Naive B cell (primary cell): ENCODE data around the gene ZFPM1. TPM values are rescaled to one million over a fixed set of nuclear protein-coding genes. Genes with fewer than 3 reads are reported as not detected.

Experiments
- ATAC-seq, 2 donors: fragments of 150-1000 bp; cut with Tn5 transposase; 2 replicates each; pipeline ENCODE4 v1.10.0; 2021; ENCODE audit warnings: low read depth in 2 of 2, mild to moderate bottlenecking in 2 of 2, moderate library complexity in 2 of 2
- DNase-seq: peaks from one replicate; pipeline ENCODE4 v3.0.0; 2022
- H3K27ac Mint-ChIP-seq, 6 donors: one replicate each; pipeline ENCODE4 v1.8.0; 2020 to 2022; ENCODE audit warnings: mild to moderate bottlenecking in 6 of 6, mixed read lengths in 6 of 6, moderate library complexity in 5 of 6, inconsistent platforms in 2 of 6
- H3K27me3 Mint-ChIP-seq, 3 donors: one replicate each; pipeline ENCODE4 v1.8.0; 2021 to 2022; ENCODE audit warnings: mixed read lengths in 3 of 3, mild to moderate bottlenecking in 1 of 3
- H3K36me3 Mint-ChIP-seq, 2 donors: one replicate each; pipeline ENCODE4 v1.8.0; 2020 to 2022; ENCODE audit warnings: mixed read lengths in 2 of 2, inconsistent platforms in 1 of 2, mild to moderate bottlenecking in 1 of 2
- H3K4me1 Mint-ChIP-seq, 3 donors: one replicate each; pipeline ENCODE4 v1.8.0; 2020 to 2022; ENCODE audit warnings: mixed read lengths in 3 of 3, inconsistent platforms in 1 of 3, mild to moderate bottlenecking in 1 of 3, moderate library complexity in 1 of 3
- H3K4me3 Mint-ChIP-seq, 8 donors: one replicate each; pipeline ENCODE4 v1.8.0; 2020 to 2022; ENCODE audit warnings: mild to moderate bottlenecking in 8 of 8, mixed read lengths in 8 of 8, moderate library complexity in 8 of 8, inconsistent platforms in 2 of 8
- H3K9me3 Mint-ChIP-seq, 7 donors: one replicate each; pipeline ENCODE4 v1.8.0; 2020 to 2022; ENCODE audit warnings: mixed read lengths in 7 of 7, mild to moderate bottlenecking in 5 of 7, inconsistent platforms in 2 of 7, moderate library complexity in 1 of 7
- polyA plus RNA-seq, 6 donors: library from polyadenylated mRNA; unstranded; fragments of 300-500 nt; fragmentation: Illumina TruSeq; gene quantifications; one replicate each; pipeline ENCODE4 v1.2.3, GENCODE V29; 2021; ENCODE audit warnings: low read depth in 6 of 6

ZFPM1 gene
- polyA plus RNA-seq, 6 donors from 2014 or later, result 0.09 to 0.46 (median 0.28) TPM

- H3K4me3 Mint-ChIP-seq, result peak overlapping the region; percentile 84 to 96 (median 88)
Measured at GRCh38 chr16:88453611-88454522, 787 bp downstream of the ZFPM1 start.

GRCh38 chr16:88454523-88454947 lies 1.5 kb downstream of the ZFPM1 start:
- H3K4me3 Mint-ChIP-seq, result peak overlapping the region; percentile 84 to 96 (median 88)
- DNase-seq (peak; percentile 39), ATAC-seq (no peak)
- H3K4me1 Mint-ChIP-seq, result peaks cover 17 to 32% (median 29%) of the 10 kb centered on the region in 3 donors
- no peaks in the 10 kb centered on the region for H3K36me3 Mint-ChIP-seq
- no peaks in the 10 kb centered on the region for H3K9me3 Mint-ChIP-seq
- H3K27ac Mint-ChIP-seq, result peak overlapping the region in 5 of 6 donors; percentile 59 to 94 (median 83)
- H3K27me3 Mint-ChIP-seq, result peaks cover 0 to 23% (median 4%) of the 10 kb centered on the region in 3 donors

More at GRCh38 chr16:88453611-88454522, 787 bp downstream of the ZFPM1 start:
- peak overlapping the region in 1 of 6 donors; percentile 83 for H3K27ac Mint-ChIP-seq
- H3K27me3 Mint-ChIP-seq, result peaks cover 0 to 23% (median 4%) of the 10 kb centered on the region in 3 donors
- DNase-seq, result no peak
- H3K9me3 Mint-ChIP-seq, result no peaks in the 10 kb centered on the region
- peaks cover 23 to 39% (median 31%) of the 10 kb centered on the region in 3 donors for H3K4me1 Mint-ChIP-seq
- H3K36me3 Mint-ChIP-seq, result no peaks in the 10 kb centered on the region
- no peak for ATAC-seq

GRCh38 chr16:88455610-88456355 lies 2.7 kb downstream of the ZFPM1 start:
- Mint-ChIP-seq H3K27ac (peak overlapping the region in 3 of 6 donors; percentile 62 to 78 (median 62)), H3K9me3 (no peaks in the 10 kb centered on the region), H3K4me3 (peak overlapping the region; percentile 64 to 91 (median 85)), H3K27me3 (peaks cover 0 to 23% (median 4%) of the 10 kb centered on the region in 3 donors), H3K36me3 (no peaks in the 10 kb centered on the region), H3K4me1 (peaks cover 21 to 35% (median 32%) of the 10 kb centered on the region in 3 donors)
- DNase-seq (no peak), ATAC-seq (peak; percentile 2 to 7)

- Mint-ChIP-seq H3K9me3 (no peaks in the 10 kb centered on the region), H3K36me3 (no peaks in the 10 kb centered on the region), H3K27ac (peak overlapping the region in 3 of 6 donors; percentile 62 to 78 (median 69)), H3K27me3 (peaks cover 0 to 23% (median 4%) of the 10 kb centered on the region in 3 donors), H3K4me1 (peaks cover 21 to 38% (median 31%) of the 10 kb centered on the region in 3 donors), H3K4me3 (peak overlapping the region; percentile 58 to 91 (median 84))
- ATAC-seq, result no peak
- no peak for DNase-seq
Measured at GRCh38 chr16:88456356-88457292, 3.5 kb downstream of the ZFPM1 start.

GRCh38 chr16:88458039-88458772 lies 5.1 kb downstream of the ZFPM1 start:
- peak overlapping the region in 2 of 8 donors; percentile 16 to 63 for H3K4me3 Mint-ChIP-seq
- no peaks in the 10 kb centered on the region for H3K36me3 Mint-ChIP-seq
- no peaks in the 10 kb centered on the region for H3K9me3 Mint-ChIP-seq
- ATAC-seq, result no peak
- peaks cover 23 to 40% (median 30%) of the 10 kb centered on the region in 3 donors for H3K4me1 Mint-ChIP-seq
- no peak overlapping the region for H3K27ac Mint-ChIP-seq
- peaks cover 0 to 23% (median 4%) of the 10 kb centered on the region in 3 donors for H3K27me3 Mint-ChIP-seq
- DNase-seq, result no peak

GRCh38 chr16:88458773-88459235 lies 5.7 kb downstream of the ZFPM1 start:
- Mint-ChIP-seq H3K27ac (peak overlapping the region in 2 of 6 donors; percentile 34 to 74), H3K36me3 (no peaks in the 10 kb centered on the region), H3K4me3 (peak overlapping the region in 2 of 8 donors; percentile 30 to 33), H3K9me3 (no peaks in the 10 kb centered on the region), H3K4me1 (peaks cover 28 to 43% (median 35%) of the 10 kb centered on the region in 3 donors), H3K27me3 (peaks cover 0 to 23% (median 4%) of the 10 kb centered on the region in 3 donors)
- no peak for DNase-seq
- ATAC-seq, result no peak

GRCh38 chr16:88459366-88460073 lies 6.4 kb downstream of the ZFPM1 start:
- Mint-ChIP-seq H3K27ac (peak overlapping the region in 2 of 6 donors; percentile 34 to 47), H3K9me3 (no peaks in the 10 kb centered on the region), H3K36me3 (no peaks in the 10 kb centered on the region), H3K27me3 (peaks cover 0 to 22% (median 4%) of the 10 kb centered on the region in 3 donors), H3K4me1 (peaks cover 30 to 44% (median 37%) of the 10 kb centered on the region in 3 donors), H3K4me3 (peak overlapping the region in 1 of 8 donors; percentile 30)
- ATAC-seq (no peak), DNase-seq (no peak)

- H3K9me3 Mint-ChIP-seq, result no peaks in the 10 kb centered on the region
- ATAC-seq, result no peak
- H3K27me3 Mint-ChIP-seq, result peaks cover 0 to 17% (median 4%) of the 10 kb centered on the region in 3 donors
- no peak for DNase-seq
- no peaks in the 10 kb centered on the region for H3K36me3 Mint-ChIP-seq
- peaks cover 29 to 49% (median 39%) of the 10 kb centered on the region in 3 donors for H3K4me1 Mint-ChIP-seq
- no peak overlapping the region for H3K4me3 Mint-ChIP-seq
- H3K27ac Mint-ChIP-seq, result peak overlapping the region in 2 of 6 donors; percentile 24 to 34
Measured at GRCh38 chr16:88460496-88461330, 7.6 kb downstream of the ZFPM1 start.

GRCh38 chr16:88461331-88462269 lies 8.5 kb downstream of the ZFPM1 start:
- no peaks in the 10 kb centered on the region for H3K9me3 Mint-ChIP-seq
- peak overlapping the region in 1 of 6 donors; percentile 10 for H3K27ac Mint-ChIP-seq
- peaks cover 0 to 11% (median 0%) of the 10 kb centered on the region in 3 donors for H3K27me3 Mint-ChIP-seq
- no peak for ATAC-seq
- no peak for DNase-seq
- peak overlapping the region in 2 of 8 donors; percentile 42 to 69 for H3K4me3 Mint-ChIP-seq
- H3K36me3 Mint-ChIP-seq, result no peaks in the 10 kb centered on the region
- H3K4me1 Mint-ChIP-seq, result peaks cover 24 to 51% (median 39%) of the 10 kb centered on the region in 3 donors

- DNase-seq, result no peak
- H3K27ac Mint-ChIP-seq, result peak overlapping the region in 1 of 6 donors; percentile 33
Measured at GRCh38 chr16:88462396-88462795, 9.3 kb downstream of the ZFPM1 start.

More at GRCh38 chr16:88462396-88462795, 9.3 kb downstream of the ZFPM1 start:
- Mint-ChIP-seq H3K4me1 (peaks cover 24 to 50% (median 40%) of the 10 kb centered on the region in 3 donors), H3K27me3 (peaks cover 0 to 7% (median 0%) of the 10 kb centered on the region in 3 donors), H3K9me3 (no peaks in the 10 kb centered on the region), H3K36me3 (no peaks in the 10 kb centered on the region), H3K4me3 (peak overlapping the region in 1 of 8 donors; percentile 69)
- no peak for ATAC-seq
